CD4-positive, alpha-beta T cell (primary cell): ENCODE measurements around the gene ZBTB24. TPM values are rescaled to one million over a fixed set of nuclear protein-coding genes. Genes with fewer than 3 reads are reported as not detected.

Source experiments
- ATAC-seq: fragments of 200-7000 bp; cut with Tn5 transposase; one replicate; pipeline ENCODE4 v1.10.0; 2022; ENCODE audit warnings: mild to moderate bottlenecking; ENCODE audit not compliant: poor library complexity
- CTCF ChIA-PET: fragments of 350-600 bp; sonication (Branson Sonifier 250); formaldehyde crosslinking; loops from one replicate; lab custom pipeline; 2021; ENCODE audit warnings: antibody characterized with exemption, inconsistent platforms; lab: Charles Lee
- POLR2A ChIA-PET: fragments of 350-600 bp; sonication (Branson Sonifier 250); formaldehyde crosslinking; loops from one replicate; lab custom pipeline; 2021; ENCODE audit warnings: antibody characterized with exemption, inconsistent platforms; lab: Charles Lee
- DNase-seq, 14 experiments: peaks; one replicate each; pipeline ENCODE4 v3.0.0-alpha.2; 2013 to 2020; ENCODE audit warnings: mixed read lengths in 2 of 14
- H3K27ac ChIP-seq, 2 donors: one replicate each; pipeline versions ENCODE4 v1.5.1 to v1.7.0; 2013; ENCODE audit warnings: low read length in 2 of 2, low read depth in 1 of 2, mild to moderate bottlenecking in 1 of 2
- H3K27me3 ChIP-seq, 2 experiments: 1 replicate in 1 of 2; 2 replicates in 1 of 2; pipeline versions ENCODE4 v1.6.1 to v1.7.0; 2013; ENCODE audit warnings: low read length in 2 of 2, control low read depth in 1 of 2, mild to moderate bottlenecking in 1 of 2, moderate library complexity in 1 of 2; ENCODE audit not compliant: insufficient read depth in 2 of 2, control insufficient read depth in 1 of 2
- H3K36me3 ChIP-seq: one replicate; pipeline ENCODE4 v1.6.1; 2013; ENCODE audit warnings: low read length, control low read depth; ENCODE audit not compliant: insufficient read depth
- H3K4me1 ChIP-seq: one replicate; pipeline ENCODE4 v1.6.1; 2013; ENCODE audit warnings: low read length, control low read depth; ENCODE audit not compliant: insufficient read depth
- H3K4me3 ChIP-seq: one replicate; pipeline ENCODE4 v1.5.1; 2013; ENCODE audit warnings: mild to moderate bottlenecking, low read length, moderate library complexity
- H3K9me3 ChIP-seq, 2 experiments: 1 replicate in 1 of 2; 2 replicates in 1 of 2; pipeline versions ENCODE4 v1.6.1 to v1.7.0; 2013; ENCODE audit warnings: low read length in 2 of 2, mild to moderate bottlenecking in 2 of 2, control low read depth in 1 of 2, moderate library complexity in 1 of 2; ENCODE audit not compliant: control insufficient read depth in 1 of 2, insufficient read depth in 1 of 2
- H3K27ac Mint-ChIP-seq: one replicate; pipeline ENCODE4 v1.8.0; 2020; ENCODE audit warnings: mixed read lengths
- H3K27me3 Mint-ChIP-seq: one replicate; pipeline ENCODE4 v1.8.0; 2021; ENCODE audit warnings: mixed read lengths
- H3K36me3 Mint-ChIP-seq: one replicate; pipeline ENCODE4 v1.8.0; 2021; ENCODE audit warnings: low read depth, mixed read lengths
- H3K4me1 Mint-ChIP-seq: one replicate; pipeline ENCODE4 v1.8.0; 2021; ENCODE audit warnings: low read depth, mixed read lengths
- H3K4me3 Mint-ChIP-seq: one replicate; pipeline ENCODE4 v1.8.0; 2020; ENCODE audit warnings: mild to moderate bottlenecking, mixed read lengths
- H3K9me3 Mint-ChIP-seq: one replicate; pipeline ENCODE4 v1.8.0; 2020; ENCODE audit warnings: mixed read lengths
- intact Hi-C, 2 experiments: fragments of 100-400 bp; cut with DNase I in 1 of 2; cut with micrococcal nuclease in 1 of 2; formaldehyde crosslinking; loops; one replicate each; pipeline versions ENCODE4 v1.15.1 to v1.9.0; 2023 to 2025; cut with DNase I, micrococcal nuclease
- total RNA-seq, 174 experiments: library from RNA in 2 of 174; stranded (reverse) in 2 of 174; gene quantifications; one replicate each; pipeline ENCODE4 v1.2.3 and lab custom pipeline; 2021 to 2026
- TF ChIP-seq, protein P1 (sequence below): fragments of 200-600 bp; IDR thresholded peaks from one replicate; pipeline ENCODE4 v1.8.0; 2022; ENCODE audit warnings: antibody characterized with exemption, mild to moderate bottlenecking

The ZBTB24 gene
- total RNA-seq, 2 experiments from 2014 or later = 10.4 to 10.5 TPM

DNA sequence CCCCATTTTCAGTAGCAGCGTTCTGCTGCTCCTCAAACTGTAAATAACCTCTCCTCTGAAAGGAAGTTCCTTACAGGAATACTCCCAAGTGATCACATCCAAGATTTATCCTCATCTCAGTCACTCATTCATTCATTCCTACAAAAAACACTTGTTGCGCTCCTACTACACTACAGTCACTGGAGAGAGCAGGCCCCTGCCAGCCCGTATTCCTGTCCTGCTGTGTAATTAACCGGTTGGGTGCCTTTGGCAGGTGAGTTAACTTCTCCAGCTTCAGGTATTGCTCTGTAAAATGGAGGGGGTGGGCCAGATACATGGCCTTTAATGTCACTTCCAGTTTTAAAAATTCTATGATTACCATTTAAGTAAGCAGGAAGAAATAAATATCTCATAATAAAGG lies 15.0 kb upstream of the ZBTB24 start:
- H3K36me3 ChIP-seq = no peaks in the 10 kb centered on the region
- H3K4me1 ChIP-seq = peaks cover 9% of the 10 kb centered on the region
- H3K27ac ChIP-seq = no peak overlapping the region

DNA sequence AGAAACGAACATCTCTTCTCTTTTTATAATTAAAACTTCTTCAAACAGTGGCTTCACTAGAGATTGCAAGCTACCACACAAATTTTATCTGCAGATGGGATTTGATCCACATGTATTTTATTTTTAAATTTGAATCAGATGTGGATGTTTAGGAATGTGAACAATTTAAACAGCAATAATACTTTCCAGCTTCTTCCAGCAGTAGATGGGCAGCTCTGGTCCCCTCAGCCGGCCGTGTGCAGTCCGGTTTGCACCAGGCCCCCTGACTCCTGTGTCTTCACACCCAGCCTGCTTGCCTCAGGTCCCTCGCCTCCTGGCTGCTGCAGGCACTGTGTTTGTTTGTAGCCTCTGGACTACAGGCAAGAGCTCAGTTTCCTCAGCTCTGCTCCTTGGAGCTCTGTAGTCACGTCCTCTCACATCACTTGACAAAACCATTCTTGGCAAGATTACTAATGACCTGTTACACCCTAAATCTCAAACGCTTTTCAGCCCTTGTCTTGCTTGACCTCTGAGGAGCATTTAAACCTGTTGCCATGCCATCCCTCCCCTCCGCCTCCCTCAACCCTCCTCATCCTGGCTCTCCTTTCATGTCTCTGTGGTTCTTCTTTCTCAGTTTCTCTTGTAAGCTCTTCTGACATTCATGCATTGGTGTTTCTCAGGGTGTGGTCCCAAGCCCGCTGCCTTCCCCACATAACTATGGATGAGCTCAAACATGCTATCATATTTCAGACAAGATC lies 13.2 kb upstream of the ZBTB24 start:
- POLR2A ChIA-PET = interaction anchor here (0.6 kb wide), 1 partner anchor 1568 kb away, joined by 3 read pairs; no protein-coding TSS in a partner anchor
- H3K4me3 ChIP-seq = no peak overlapping the region
- no peak overlapping the region for H3K4me3 Mint-ChIP-seq

More for the DNA sequence above, 15.0 kb upstream of the ZBTB24 start:
- CTCF ChIA-PET = no interaction called here
- POLR2A ChIA-PET = no interaction called here
- intact Hi-C loops = no loop called here
- H3K9me3 Mint-ChIP-seq = no peaks in the 10 kb centered on the region
- no peak overlapping the region for H3K4me3 Mint-ChIP-seq
- H3K36me3 Mint-ChIP-seq = no peaks in the 10 kb centered on the region
- H3K27me3 Mint-ChIP-seq = no peaks in the 10 kb centered on the region
- TF ChIP-seq, protein P1, sequence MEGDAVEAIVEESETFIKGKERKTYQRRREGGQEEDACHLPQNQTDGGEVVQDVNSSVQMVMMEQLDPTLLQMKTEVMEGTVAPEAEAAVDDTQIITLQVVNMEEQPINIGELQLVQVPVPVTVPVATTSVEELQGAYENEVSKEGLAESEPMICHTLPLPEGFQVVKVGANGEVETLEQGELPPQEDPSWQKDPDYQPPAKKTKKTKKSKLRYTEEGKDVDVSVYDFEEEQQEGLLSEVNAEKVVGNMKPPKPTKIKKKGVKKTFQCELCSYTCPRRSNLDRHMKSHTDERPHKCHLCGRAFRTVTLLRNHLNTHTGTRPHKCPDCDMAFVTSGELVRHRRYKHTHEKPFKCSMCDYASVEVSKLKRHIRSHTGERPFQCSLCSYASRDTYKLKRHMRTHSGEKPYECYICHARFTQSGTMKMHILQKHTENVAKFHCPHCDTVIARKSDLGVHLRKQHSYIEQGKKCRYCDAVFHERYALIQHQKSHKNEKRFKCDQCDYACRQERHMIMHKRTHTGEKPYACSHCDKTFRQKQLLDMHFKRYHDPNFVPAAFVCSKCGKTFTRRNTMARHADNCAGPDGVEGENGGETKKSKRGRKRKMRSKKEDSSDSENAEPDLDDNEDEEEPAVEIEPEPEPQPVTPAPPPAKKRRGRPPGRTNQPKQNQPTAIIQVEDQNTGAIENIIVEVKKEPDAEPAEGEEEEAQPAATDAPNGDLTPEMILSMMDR = no peak
- no peak overlapping the region for H3K27ac Mint-ChIP-seq
- no peak for ATAC-seq
- no peak for DNase-seq
- no peaks in the 10 kb centered on the region for H3K4me1 Mint-ChIP-seq
- Histone ChIP-seq H3K9me3 (no peaks in the 10 kb centered on the region), H3K27me3 (no peaks in the 10 kb centered on the region), H3K4me3 (no peak overlapping the region)

DNA sequence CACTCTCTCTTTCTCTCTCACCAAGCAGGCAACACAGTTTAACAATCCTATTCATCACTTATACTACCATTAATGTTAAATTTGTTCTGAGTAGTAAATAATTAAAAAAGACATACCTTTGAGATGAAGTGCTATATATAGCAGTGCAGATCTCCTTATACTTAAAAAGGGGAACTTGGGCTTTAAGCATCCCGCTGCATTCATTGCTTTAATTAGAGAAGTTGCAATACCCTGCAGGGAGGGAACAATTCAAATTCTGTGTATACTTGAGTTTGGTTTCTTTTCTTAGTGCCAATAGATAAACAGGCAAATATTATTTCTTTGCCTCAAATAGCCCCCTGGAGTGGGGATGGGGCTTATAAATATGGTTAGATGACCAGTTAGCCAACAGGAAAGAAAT lies 10.8 kb upstream of the ZBTB24 start:
- POLR2A ChIA-PET = no interaction called here

More for the DNA sequence above, 13.2 kb upstream of the ZBTB24 start:
- no peaks in the 10 kb centered on the region for H3K36me3 ChIP-seq
- Mint-ChIP-seq H3K36me3 (no peaks in the 10 kb centered on the region), H3K27me3 (no peaks in the 10 kb centered on the region), H3K4me1 (peaks cover 9% of the 10 kb centered on the region), H3K27ac (no peak overlapping the region), H3K9me3 (no peaks in the 10 kb centered on the region)
- DNase-seq (no peak), ATAC-seq (no peak)
- TF ChIP-seq, protein P1 = no peak
- H3K4me1 ChIP-seq = peaks cover 20% of the 10 kb centered on the region
- no peak overlapping the region for H3K27ac ChIP-seq
- intact Hi-C loops = no loop called here
- H3K27me3 ChIP-seq = no peaks in the 10 kb centered on the region
- H3K9me3 ChIP-seq = no peaks in the 10 kb centered on the region
- CTCF ChIA-PET = interaction anchor here (0.7 kb wide), 1 partner anchor 55 kb away, joined by 3 read pairs; no protein-coding TSS in a partner anchor

More for the DNA sequence above, 10.8 kb upstream of the ZBTB24 start:
- TF ChIP-seq, protein P1 = no peak
- H3K27me3 ChIP-seq = no peaks in the 10 kb centered on the region
- Mint-ChIP-seq H3K9me3 (no peaks in the 10 kb centered on the region), H3K36me3 (no peaks in the 10 kb centered on the region), H3K4me3 (no peak overlapping the region), H3K27ac (no peak overlapping the region), H3K27me3 (no peaks in the 10 kb centered on the region), H3K4me1 (peaks cover 17% of the 10 kb centered on the region)
- no peaks in the 10 kb centered on the region for H3K9me3 ChIP-seq
- no peak overlapping the region for H3K4me3 ChIP-seq
- H3K27ac ChIP-seq = no peak overlapping the region
- peaks cover 29% of the 10 kb centered on the region for H3K4me1 ChIP-seq
- intact Hi-C loops = no loop called here
- H3K36me3 ChIP-seq = no peaks in the 10 kb centered on the region
- DNase-seq (no peak), ATAC-seq (no peak)
- CTCF ChIA-PET = interaction anchor here (0.8 kb wide), 1 partner anchor 8 kb away, joined by 3 read pairs; no protein-coding TSS in a partner anchor
